Retina (tissue), 1 donor: ENCODE data around the gene CCDC102B.
"Not testable (repeated sequence)": the region's sequence is repeated elsewhere in the genome, so short reads cannot be mapped to it uniquely, and the experiment has no call there.

Experiments
- DNase-seq: peaks from one replicate; pipeline ENCODE4 v3.0.0-alpha.2; 2016

The CCDC102B gene

DNA sequence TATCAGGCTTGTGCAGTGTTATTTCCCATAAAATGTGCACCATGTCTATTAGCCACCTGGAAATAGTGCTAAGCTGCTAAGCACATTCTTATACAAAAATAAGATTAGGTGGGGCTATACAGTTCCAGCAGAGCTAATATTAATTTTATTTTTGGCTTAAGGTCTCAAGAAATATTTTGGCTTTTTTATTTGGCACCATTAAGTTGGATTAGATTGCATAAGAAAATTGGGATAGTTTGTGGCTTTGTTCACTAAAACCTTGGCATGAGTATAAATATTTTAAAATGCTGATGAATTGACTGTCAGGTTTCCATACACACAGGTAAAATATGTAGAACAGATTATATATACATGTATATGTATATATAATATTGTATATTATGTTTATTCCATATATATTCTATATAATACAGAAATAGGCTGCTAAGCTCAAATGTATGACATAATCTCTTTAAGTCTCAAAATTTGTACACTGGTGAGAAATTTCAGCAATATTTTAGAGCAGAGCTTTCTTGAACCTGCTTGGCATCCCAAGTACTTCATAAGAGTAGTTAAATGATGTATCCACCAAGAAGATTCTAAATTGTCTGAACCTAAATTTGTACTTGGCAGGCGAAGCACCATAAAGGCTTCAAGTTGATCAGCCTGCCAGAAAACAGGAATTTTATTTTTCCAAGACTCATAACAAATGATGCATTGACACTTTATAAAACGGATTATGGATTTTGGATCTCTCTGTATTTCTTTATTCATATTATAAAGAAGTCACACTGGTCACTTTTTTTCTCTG lies 32.6 kb downstream of the CCDC102B start:
- no peak for DNase-seq

DNA sequence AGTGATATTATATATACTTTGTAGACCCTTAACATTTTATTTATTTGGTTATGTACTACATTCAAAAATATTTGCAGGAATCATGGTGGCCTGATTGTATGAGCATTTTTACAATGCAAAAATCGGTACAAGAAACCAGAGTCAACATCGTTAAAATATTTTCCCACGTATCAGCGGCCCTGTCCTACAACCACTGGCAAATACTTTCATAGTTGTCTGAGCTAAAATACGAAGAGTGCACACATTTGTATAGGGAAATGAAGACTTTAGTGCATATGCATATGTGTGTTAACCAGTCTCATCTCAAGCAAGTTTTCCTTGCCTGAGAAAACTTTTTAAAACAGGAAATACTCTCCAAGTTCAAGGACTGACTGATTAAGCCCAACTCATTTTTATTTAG lies 35.9 kb downstream of the CCDC102B start:
- DNase-seq: no peak

DNA sequence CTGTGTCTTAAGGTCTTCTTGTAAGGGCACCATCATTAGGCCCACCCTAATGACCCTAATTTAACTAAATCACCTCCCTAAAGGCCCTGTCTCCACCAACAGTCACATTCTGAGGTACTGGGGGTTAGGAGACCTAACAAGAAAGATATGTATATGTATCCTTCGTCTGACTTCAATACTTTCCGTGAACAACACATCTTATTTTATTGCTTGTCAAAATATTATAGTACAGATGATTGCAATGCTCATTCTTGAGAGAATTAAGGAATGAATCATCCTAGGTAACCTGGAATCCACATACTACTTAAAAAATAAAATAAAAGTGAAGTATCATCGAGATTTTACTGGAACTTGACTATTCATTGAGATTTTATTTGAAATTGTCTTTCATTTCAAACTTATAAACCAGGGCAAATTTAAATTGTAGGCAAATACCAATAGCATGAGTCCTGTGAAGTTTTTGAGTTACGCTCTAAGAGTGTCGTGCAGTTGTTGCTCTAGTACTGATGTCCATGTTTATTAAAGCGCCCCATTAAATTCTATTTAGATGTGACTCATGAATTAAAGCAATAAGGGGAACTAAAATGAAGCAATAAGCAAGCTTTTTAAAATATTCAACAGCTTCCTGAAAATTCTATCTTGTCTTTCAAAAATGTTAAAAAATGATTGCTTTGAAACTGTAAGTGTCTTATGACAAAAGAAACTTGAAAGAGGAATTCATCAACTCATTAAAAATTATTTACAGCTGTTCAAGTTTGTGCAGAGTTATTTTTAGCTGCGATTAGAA lies 40.0 kb downstream of the CCDC102B start:
- no peak for DNase-seq

DNA sequence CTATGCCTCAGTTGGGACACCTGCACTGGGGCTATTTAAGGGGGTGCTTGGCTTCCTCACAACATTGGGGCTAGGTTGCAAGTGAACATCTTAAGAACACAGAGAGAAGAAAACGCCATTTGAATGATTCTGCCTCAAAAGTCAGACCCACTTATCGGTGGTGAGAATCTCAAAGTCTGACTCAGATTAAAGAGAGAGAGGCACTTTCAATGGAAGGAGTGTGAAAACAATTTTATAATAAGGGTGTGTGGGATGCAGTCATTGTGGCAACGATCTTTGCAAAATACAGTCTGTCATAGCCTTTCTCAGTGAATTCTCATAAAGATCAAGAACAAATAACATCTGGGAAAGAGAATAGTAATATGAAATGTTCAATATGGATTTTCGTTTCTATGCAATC lies 41.8 kb downstream of the CCDC102B start:
- DNase-seq: no peak

DNA sequence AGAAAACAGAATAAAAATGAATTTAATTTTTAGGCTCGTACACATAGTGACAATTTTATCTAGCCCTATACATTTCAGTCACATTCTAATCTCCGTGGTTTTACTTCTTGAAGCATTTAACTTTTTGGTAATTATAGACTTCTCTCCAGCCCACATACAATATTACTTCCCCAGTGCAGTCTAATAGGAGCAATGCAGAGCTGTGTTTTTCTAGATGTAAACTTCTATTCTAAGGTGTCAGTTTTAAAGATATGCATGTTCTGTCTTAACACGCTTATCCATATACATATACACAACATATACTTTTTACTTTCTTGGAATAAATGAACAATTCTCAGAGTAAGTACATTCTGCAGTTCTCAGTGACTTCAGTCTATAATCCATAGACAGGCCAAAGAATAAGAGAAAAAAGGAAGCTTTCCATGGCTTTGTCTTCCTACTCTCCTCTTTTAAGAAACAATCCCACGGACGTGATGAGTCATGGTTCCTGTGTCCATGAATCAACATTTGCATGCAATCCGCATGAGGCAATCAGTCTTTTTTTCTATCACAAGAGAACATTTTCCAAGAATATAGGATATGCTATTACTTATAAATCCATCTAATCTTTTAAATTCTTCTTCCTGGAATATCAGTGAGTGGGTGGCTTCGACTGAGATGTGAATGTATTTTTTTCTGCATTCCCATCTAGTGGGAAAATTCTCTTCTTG lies 42.8 kb downstream of the CCDC102B start:
- no peak for DNase-seq

DNA sequence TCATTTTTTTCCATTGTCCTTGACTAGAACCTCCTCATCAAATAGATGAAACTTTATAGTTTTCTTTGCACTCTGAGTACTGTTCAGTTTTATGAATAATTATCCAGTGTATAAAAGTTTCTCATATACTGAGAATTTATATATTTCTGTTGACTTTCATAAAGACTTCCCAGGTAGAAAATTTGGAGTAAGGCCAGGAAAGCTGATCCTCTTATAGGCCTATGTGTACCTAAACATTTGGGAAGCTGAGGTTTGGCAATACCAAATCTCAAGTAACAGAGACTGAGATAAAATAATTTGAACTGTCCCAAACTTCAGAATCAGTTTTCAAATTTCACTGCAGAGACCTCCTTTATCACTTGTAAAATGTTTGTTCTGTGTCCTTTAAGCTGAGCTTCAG lies 43.4 kb downstream of the CCDC102B start:
- DNase-seq: no peak

DNA sequence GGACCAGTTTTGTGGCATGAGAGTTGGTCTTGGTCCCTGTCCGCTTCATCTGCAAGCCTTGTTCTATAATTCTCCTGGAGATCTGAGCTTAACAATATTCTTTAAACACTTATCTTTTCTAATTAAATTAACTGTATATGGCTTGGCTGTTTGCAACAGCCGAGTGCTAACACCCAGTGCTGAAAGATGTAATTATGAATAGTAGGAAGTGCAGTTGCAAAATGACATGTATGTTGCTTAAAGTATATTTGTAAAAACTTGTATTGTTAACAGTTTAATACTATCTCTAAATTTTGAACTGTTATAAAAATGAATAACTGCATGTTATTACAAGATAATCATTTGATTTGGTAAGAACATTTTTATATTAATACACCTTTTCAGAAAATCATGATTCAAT lies 45.1 kb downstream of the CCDC102B start:
- DNase-seq: no peak

DNA sequence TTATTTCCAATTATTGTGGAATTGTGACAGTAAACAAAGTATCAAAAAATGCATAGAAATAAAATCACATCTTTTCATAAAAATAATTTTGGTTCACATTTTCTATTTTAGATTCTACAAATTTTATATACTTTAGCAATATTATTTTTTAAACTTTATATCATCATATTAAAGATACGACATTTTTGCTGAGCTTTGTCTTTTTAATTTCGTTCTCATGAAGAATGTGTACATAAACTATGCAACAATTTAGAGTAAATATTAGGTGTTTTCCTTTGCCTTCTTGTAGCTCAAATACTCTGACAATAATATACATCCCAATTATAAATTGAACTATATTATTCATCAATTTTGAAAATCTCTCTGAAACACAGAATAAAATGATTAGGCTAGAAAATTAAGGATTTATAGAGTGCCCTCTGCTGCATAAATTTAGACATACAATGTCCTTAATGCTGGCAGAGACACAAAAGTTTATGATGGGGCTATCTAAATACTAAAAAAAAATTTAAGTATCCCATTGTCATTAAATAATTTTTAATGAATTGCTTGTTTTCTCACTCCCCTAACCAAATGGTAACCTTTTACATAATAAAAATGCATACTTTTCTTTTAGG lies 45.7 kb downstream of the CCDC102B start:
- DNase-seq: no peak

DNA sequence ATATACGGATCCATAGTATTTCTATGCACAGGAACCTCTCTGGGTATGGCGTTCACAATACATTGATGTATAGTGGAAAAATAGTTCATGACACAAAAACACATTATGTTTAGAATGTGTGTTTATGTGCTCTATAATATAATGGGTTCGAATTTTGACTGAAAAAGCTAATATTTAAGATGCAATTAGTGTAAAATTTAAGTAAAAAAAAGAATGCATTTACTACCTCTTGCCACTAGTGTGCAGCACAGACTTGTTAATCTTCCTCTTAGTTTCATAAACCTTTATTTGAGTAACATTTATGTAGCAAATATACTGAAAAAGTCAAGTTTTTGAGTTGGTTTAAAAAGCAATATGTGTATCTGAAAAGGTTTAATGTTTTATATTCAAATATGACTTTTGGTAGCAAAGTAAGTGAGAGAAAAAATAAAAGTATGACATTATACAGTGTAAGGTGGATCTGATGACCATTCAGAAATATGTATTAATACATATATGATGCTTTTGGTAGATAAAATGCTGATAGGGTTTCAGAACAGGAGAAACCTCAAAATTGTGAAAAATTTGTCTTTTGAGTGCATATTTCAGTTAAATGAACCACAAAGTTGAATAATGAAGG lies 49.4 kb downstream of the CCDC102B start:
- no peak for DNase-seq

DNA sequence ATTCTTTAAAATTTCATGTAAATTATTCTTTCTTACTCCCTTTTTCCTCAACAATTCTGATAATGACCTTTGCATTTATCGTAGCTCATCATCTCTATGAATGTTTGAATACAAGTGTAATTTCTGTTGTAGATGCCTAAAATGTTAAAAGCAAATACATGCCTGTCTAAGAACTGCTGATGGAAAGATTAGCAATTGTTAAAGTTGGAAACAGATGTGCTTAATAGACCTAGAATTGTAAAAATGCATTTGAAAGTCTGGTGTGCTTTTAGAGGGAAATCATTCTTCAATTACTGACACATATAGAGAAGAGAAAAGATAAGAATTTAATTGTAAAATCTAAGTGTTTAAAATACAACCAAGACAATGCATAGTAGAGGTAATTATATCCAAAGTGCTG lies 50.4 kb downstream of the CCDC102B start:
- no peak for DNase-seq

DNA sequence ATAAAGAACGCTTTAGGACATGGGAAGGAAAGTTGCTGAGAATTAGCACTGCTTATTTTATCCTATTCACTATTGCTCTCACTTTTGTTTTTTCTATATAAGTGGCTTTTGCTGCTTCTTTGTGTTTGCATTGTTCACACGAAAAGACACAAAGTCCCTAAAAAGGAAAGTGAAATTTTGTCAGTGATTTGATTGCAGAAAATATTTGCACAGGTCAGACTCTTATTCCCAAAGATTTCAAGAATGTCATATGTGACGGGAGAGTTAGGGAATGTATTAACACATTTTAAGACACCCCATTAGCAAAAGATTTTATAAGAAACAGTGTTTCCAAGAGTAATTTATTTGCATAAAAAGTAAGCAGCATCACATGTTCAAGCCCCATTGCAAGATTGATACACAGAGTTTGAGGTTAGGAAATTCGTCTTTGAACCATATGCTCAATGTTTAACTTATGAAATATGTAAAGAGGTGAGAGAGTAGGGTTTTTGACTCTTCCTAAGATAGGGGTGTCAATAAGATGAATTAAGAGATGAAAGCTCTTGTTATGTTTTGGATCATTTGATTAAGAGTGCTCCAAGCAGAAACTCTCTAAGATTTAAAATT lies 57.0 kb downstream of the CCDC102B start:
- DNase-seq: no peak

DNA sequence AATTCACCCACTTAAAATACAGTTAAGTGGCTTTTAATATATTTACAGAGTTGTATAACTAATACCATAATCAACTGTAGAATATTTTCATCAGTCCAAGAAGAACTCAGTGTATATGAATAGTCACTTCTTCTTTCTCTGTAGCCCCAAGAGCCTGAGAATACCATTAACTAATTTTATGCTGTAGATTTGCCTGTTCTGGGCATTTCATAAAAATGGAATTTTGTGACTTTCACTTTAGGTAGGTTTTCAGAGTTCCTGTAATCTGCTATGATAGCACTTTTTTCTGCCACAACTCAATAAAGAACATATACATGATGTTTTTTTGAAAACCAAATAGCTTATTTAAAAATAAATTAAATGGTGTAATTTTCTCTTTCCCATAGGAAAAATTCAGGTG lies 57.6 kb downstream of the CCDC102B start:
- no peak for DNase-seq

DNA sequence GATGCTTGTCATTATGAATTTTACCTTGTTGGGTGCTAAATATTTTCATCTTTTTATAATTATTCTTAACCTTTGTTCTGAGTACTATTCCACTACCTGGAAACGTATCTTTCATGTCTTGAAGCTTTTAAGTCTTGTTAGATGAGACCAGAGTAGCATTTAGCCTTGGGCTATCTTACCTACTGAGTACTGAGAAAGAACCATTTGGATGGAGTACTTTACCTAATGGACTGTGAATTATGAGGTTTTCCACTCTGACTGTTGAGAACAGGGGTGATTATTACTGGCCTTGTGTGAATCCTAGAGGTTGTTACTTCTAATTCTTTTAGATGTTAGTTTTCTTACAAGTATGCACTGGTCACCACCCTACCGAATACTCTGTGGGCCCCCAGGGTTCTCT lies 63.5 kb downstream of the CCDC102B start:
- no peak for DNase-seq

DNA sequence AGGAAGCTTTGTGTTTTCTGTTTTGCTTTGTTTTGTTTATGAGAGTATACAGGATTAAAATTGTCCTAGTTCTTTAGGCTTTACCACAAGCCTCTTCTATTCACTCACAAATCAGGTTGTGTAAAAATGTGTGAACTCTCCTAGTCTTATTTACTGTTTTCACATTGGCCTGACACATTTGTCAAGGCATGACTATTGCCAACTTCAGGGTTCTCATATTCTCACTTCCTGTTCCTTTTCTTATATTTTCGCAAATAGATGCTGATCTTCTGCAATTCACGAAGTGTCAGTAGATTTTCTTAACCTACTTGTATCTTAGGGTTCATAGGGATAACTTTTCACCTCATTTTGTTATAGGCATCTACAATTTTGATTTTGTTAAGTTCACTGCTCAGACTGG lies 67.1 kb downstream of the CCDC102B start:
- no peak for DNase-seq

DNA sequence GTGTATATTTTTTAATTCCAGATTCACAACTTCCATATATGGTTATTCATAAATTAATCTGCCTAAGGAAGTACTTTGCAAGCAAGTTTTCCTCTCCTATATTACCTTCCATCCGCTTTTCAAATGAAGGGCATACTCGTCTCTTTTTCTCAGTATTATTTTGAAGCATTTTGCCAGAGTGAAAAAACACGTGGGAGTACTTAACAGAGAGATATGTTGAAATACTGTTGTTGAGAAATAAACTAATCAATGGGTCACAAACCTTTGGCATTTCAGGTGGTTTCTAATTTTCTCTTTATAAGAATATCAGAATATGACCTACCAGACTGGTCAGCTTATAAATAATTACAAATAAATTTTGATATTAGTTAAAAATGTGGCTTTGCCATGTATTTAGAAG lies 67.6 kb downstream of the CCDC102B start:
- no peak for DNase-seq

DNA sequence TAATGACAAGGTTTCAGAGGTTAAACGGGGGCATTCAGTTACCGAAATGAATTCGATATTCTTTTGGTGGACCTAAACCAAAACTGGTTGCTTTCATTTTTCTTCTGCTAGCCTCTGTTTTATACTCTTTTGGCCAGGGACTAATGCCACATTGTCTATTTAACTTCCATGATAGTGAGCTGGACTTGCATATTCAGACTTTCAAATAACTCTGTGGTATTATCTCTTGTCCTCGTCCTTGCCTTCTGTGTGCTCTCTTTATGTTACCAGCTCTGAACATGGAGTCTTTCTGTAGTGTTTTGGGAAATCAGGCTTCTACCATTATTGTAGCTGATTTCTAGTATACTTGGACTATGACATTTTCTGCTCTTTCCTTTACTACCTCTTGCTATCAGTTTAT lies 75.1 kb downstream of the CCDC102B start:
- no peak for DNase-seq

DNA sequence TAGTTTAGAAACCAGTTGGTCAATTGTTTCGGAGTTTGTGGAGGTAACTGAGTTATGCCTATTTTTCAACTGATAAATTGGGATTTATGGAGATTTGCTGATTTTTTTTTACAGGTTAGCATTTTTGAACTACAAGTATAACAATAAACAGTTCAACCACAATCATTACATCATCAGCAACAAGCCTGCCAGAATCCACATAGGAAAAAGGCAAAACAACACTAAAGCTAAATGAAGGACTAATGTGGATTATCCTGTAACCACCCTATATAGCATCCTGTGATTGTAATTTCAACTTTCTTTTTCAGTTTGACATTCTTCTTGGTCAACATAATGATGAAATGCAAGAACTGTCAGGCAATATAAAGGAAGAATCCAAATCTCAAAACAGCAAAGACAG lies 76.5 kb downstream of the CCDC102B start:
- DNase-seq: no peak

DNA sequence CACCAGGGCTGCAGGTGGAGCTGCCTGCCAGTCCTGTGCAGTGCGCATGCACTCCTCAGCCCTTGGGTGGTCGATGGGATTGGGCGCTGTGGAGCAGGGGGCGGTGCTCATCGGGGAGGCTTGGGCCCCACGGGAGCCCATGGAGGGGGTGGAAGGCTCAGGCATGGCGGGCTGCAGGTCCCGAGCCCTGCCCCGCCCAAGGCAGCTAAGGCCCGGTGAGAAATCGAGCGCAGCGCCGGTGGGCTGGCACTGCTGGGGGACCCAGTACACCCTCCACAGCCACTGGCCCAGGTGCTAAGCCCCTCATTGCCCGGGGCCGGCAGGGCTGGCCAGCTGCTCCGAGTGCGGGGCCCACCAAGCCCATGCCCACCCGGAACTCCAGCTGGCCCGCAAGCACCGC lies 82.1 kb downstream of the CCDC102B start:
- not testable (repeated sequence) for DNase-seq

DNA sequence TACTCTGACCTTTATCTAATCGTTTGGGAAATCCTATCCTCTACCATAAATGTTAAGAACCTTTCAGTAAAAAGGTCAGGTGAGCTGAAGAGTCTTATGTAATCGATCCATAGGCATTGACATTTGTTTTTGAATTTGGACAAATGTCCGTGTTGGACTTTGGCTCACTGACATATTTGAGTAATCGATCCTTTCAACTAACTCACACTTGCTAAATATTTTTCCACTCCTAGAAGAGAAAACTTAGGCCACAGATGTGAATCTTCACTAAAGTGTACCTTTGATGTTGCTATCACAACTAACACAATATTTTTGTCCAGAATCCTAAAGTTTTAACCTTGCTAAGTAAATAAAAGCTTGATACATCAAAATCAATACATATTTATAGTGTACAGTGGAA lies 89.5 kb downstream of the CCDC102B start:
- DNase-seq: no peak

DNA sequence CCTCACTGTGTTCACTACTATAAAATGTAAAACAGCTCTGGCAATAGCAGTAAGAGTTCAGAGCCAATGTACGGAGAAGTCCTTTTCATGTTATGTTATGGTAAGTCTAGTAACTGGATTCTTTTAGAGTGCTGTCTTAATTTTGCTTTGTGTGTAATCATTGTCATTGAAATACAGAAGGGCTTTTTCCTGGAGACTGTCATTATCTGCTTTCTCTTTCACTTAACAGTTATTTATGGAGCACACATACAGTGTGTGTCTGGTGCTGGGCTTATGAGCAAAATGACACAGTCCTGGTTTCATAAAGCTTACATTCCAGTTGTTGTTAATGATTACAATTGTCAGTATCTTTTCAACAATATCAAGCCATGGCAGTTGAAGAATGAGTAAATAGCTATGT lies 95.5 kb downstream of the CCDC102B start:
- DNase-seq: no peak

DNA sequence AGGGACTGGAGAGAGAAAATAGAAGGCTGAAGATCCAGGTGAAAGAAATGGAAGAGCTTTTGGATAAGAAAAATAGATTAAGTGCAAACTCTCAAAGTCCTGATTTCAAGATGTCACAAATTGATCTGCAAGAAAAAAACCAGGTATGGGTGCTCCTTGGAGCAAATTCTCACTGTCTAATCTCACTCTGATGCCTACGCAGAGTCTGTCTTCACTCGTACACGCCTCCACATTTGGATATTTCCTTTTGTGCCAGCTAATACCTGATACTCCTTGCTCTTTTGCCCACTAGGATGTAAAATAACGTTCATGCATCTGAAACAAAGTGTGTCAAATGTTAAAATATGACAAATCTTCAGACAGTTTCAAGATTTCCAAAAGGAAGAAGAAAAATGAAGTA lies 99.4 kb downstream of the CCDC102B start:
- DNase-seq: no peak

DNA sequence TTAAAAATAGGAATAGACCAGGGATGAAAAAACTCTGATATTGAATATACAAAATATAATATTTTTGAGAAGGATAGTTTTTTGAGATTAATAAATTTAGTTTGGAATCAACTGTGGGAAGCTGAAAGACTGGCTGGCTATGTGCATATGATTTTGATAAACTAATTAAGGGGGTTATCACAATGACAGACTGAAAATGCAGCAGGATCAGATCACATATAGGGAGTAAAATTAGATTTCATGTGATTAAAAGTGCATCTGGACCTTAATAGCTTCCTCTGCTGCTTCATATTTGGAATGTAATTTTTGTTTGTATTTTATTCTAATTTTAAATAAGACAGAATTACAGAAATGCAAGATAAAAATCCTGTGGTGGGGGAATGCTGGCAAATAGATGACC lies 111.7 kb downstream of the CCDC102B start:
- DNase-seq: no peak

DNA sequence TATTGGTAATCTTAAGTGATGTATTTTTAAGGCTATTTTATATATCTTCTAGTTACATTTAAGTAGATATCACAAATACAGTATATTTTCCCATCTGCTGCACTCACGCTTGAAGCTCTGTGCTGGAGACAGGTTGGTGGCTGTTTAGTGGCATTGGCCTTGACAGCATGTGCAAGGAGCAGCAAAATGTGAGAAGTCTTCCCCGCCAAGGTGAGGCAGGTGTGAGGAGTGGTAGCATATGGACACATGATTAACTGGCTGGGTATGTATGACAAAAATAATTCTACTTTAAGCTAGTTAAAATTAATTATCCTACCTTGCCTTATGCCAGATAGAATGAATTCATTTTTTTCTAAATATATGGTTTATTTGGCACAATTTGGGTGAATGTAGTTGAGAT lies 117.2 kb downstream of the CCDC102B start:
- DNase-seq: no peak
